ENCODE data around the gene SLC39A10.

Gene SLC39A10

DNA sequence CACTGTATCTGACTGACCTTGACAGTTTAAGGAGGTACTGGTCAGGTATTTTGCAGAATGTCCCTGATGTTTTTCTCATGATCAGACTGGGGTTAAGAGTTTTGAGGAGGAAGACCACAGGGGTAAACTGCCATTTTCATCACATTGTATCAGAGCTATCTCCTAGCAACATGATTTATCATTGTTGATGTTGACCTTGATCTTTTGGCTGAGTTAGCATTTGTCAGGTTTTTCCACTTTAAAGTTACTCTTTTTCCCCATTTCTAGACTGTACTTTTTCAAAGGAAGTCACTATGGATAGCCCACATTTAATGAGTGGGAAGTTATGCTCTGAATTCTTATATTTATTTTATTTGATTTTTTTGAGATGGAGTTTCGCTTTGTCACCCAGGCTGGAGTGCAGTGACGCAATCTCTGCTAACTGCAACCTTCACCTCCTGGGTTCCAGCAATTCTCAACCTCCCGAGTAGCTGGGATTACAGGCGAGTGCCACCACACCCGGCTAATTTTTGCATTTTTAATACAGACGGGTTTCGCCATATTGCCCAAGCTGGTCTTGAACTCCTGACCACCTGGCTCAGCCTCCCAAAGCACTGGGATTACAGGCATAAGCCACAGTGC, 17.7 kb upstream of the SLC39A10 start:
- DNase-seq: no peak
- no peak overlapping the region for H3K4me3 ChIP-seq (ENCODE audit: low read length)

GRCh38 chr2:195639959-195640358, 17.1 kb upstream of the SLC39A10 start:
- Histone ChIP-seq H3K4me2 (ENCODE audit: low read depth, low read length) (no peak overlapping the region), H3F3A (ENCODE audit: insufficient read depth, low read length) (no peaks in the 10 kb centered on the region), H3K27me3 (replicated peaks; ENCODE audit: insufficient read depth, low read length) (no peaks in the 10 kb centered on the region), H3K27ac (ENCODE audit: low read length) (no peak overlapping the region), H3K9me2 (replicated peaks; ENCODE audit: insufficient read depth, low read length) (no peaks in the 10 kb centered on the region), H3K4me1 (ENCODE audit: low read length) (no peaks in the 10 kb centered on the region), H3K79me2 (ENCODE audit: low read length) (no peaks in the 10 kb centered on the region), H3K36me3 (replicated peaks; ENCODE audit: insufficient read depth, low read length) (no peaks in the 10 kb centered on the region), H3K9ac (ENCODE audit: low read length) (no peak overlapping the region), H3K9me3 (replicated peaks; ENCODE audit: insufficient read depth, low read length) (no peaks in the 10 kb centered on the region), H4K20me1 (ENCODE audit: insufficient read depth, low read length) (no peaks in the 10 kb centered on the region), H3K4me3 (ENCODE audit: low read length) (no peak overlapping the region), H2AFZ (ENCODE audit: low read length) (no peak overlapping the region)
- no peak for DNase-seq
- TF ChIP-seq, protein P1, sequence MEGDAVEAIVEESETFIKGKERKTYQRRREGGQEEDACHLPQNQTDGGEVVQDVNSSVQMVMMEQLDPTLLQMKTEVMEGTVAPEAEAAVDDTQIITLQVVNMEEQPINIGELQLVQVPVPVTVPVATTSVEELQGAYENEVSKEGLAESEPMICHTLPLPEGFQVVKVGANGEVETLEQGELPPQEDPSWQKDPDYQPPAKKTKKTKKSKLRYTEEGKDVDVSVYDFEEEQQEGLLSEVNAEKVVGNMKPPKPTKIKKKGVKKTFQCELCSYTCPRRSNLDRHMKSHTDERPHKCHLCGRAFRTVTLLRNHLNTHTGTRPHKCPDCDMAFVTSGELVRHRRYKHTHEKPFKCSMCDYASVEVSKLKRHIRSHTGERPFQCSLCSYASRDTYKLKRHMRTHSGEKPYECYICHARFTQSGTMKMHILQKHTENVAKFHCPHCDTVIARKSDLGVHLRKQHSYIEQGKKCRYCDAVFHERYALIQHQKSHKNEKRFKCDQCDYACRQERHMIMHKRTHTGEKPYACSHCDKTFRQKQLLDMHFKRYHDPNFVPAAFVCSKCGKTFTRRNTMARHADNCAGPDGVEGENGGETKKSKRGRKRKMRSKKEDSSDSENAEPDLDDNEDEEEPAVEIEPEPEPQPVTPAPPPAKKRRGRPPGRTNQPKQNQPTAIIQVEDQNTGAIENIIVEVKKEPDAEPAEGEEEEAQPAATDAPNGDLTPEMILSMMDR (IDR thresholded peaks at IDR 0.05; ENCODE audit: low read length): no peak
- no peak for TF ChIP-seq EZH2phosphoT487 (IDR thresholded peaks at IDR 0.05; ENCODE audit: low read length)
- TF ChIP-seq EZH2 (optimal IDR thresholded peaks at IDR 0.05; ENCODE audit: low read depth, low read length): no peak

More for the DNA sequence above, 17.7 kb upstream of the SLC39A10 start:
- Histone ChIP-seq H3K9ac (ENCODE audit: low read length) (no peak overlapping the region), H3K27me3 (replicated peaks; ENCODE audit: insufficient read depth, low read length) (no peaks in the 10 kb centered on the region), H3K4me2 (ENCODE audit: low read depth, low read length) (no peak overlapping the region), H3K9me3 (replicated peaks; ENCODE audit: insufficient read depth, low read length) (no peaks in the 10 kb centered on the region), H3K36me3 (replicated peaks; ENCODE audit: insufficient read depth, low read length) (no peaks in the 10 kb centered on the region), H3K79me2 (ENCODE audit: low read length) (no peaks in the 10 kb centered on the region), H3K27ac (ENCODE audit: low read length) (no peak overlapping the region), H3K9me2 (replicated peaks; ENCODE audit: insufficient read depth, low read length) (no peaks in the 10 kb centered on the region), H3K4me1 (ENCODE audit: low read length) (no peaks in the 10 kb centered on the region), H4K20me1 (ENCODE audit: insufficient read depth, low read length) (no peaks in the 10 kb centered on the region), H3F3A (ENCODE audit: insufficient read depth, low read length) (no peaks in the 10 kb centered on the region), H2AFZ (ENCODE audit: low read length) (no peak overlapping the region)
- no peak for TF ChIP-seq EZH2phosphoT487 (IDR thresholded peaks at IDR 0.05; ENCODE audit: low read length)
- TF ChIP-seq EZH2 (optimal IDR thresholded peaks at IDR 0.05; ENCODE audit: low read depth, low read length): no peak
- TF ChIP-seq, protein P1 (IDR thresholded peaks at IDR 0.05; ENCODE audit: low read length): no peak

DNA sequence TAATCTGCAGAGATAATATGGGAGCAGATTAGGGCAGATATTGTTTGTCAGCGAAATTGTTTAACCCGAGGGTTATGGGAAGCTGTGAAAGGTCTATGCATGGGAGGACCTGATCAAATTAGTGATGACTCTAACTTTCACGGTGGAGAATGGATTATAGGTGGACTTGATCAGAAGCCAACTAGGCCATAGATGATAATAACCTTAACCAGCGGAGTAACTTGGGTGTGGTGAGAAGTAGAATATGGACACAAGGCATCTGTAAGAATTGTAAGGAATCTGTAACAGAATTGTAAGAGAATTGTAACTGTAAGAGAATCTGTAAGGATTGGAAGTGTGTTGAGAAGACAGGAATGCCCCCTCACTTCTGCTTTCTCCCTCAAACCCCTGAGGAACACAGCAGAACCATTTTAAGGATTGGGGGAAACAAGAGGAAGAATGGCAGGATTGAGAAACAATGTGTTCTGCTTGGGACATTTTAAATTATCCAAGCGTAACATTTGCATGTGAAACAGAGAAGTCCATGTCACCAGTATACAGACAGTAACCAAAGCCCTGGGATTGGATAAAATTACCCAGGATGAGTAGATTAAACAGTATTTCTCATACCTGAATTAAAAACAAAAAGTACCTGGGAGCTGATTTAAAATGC, 14.9 kb upstream of the SLC39A10 start:
- no peaks in the 10 kb centered on the region for H3K9me3 ChIP-seq (replicated peaks; ENCODE audit: insufficient read depth, low read length)
- TF ChIP-seq, protein P1 (IDR thresholded peaks at IDR 0.05; ENCODE audit: low read length): no peak
- TF ChIP-seq EZH2 (optimal IDR thresholded peaks at IDR 0.05; ENCODE audit: low read depth, low read length): no peak
- no peak for TF ChIP-seq EZH2phosphoT487 (IDR thresholded peaks at IDR 0.05; ENCODE audit: low read length)
- no peak overlapping the region for H3K4me2 ChIP-seq (ENCODE audit: low read depth, low read length)
- H2AFZ ChIP-seq (ENCODE audit: low read length): no peak overlapping the region
- DNase-seq: no peak
- no peak overlapping the region for H3K9ac ChIP-seq (ENCODE audit: low read length)
- no peaks in the 10 kb centered on the region for H3K79me2 ChIP-seq (ENCODE audit: low read length)
- no peaks in the 10 kb centered on the region for H4K20me1 ChIP-seq (ENCODE audit: insufficient read depth, low read length)
- H3K9me2 ChIP-seq (replicated peaks; ENCODE audit: insufficient read depth, low read length): no peaks in the 10 kb centered on the region
- H3K4me1 ChIP-seq (ENCODE audit: low read length): peaks cover 2% of the 10 kb centered on the region; the same call in 1 of the 2 replicates
- no peaks in the 10 kb centered on the region for H3K36me3 ChIP-seq (replicated peaks; ENCODE audit: insufficient read depth, low read length)
- H3K27me3 ChIP-seq (replicated peaks; ENCODE audit: insufficient read depth, low read length): no peaks in the 10 kb centered on the region
- no peak overlapping the region for H3K4me3 ChIP-seq (ENCODE audit: low read length)
- no peaks in the 10 kb centered on the region for H3F3A ChIP-seq (ENCODE audit: insufficient read depth, low read length)
- H3K27ac ChIP-seq (ENCODE audit: low read length): no peak overlapping the region

Data from MM.1S (cell line).